ENCODE results near the gene PPP1R7.

GRCh38 chr2:241122376-241123002 is 27.8 kb upstream of the PPP1R7 start:
- TF ChIP-seq, protein P1, sequence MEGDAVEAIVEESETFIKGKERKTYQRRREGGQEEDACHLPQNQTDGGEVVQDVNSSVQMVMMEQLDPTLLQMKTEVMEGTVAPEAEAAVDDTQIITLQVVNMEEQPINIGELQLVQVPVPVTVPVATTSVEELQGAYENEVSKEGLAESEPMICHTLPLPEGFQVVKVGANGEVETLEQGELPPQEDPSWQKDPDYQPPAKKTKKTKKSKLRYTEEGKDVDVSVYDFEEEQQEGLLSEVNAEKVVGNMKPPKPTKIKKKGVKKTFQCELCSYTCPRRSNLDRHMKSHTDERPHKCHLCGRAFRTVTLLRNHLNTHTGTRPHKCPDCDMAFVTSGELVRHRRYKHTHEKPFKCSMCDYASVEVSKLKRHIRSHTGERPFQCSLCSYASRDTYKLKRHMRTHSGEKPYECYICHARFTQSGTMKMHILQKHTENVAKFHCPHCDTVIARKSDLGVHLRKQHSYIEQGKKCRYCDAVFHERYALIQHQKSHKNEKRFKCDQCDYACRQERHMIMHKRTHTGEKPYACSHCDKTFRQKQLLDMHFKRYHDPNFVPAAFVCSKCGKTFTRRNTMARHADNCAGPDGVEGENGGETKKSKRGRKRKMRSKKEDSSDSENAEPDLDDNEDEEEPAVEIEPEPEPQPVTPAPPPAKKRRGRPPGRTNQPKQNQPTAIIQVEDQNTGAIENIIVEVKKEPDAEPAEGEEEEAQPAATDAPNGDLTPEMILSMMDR (IDR thresholded peaks at IDR 0.05) = no peak
- no peak for TF ChIP-seq EP300 (IDR thresholded peaks at IDR 0.05)
- TF ChIP-seq POLR2A (IDR thresholded peaks at IDR 0.05) = no peak
